AG04450 (cell line): Measurements from ENCODE around the gene LMO3. TPM values are rescaled to one million over a fixed set of nuclear protein-coding genes. Genes with fewer than 3 reads are reported as not detected.
"Not testable (repeated sequence)": the region's sequence is repeated elsewhere in the genome, so short reads cannot be mapped to it uniquely, and the experiment has no call there.

Experiments used
- CTCF ChIA-PET: fragments of 300-600, 350-600 bp; formaldehyde crosslinking; extraction: SDS; loops from one replicate; lab custom pipeline; 2022; ENCODE audit warnings: antibody characterized with exemption, inconsistent platforms; lab: Charles Lee
- POLR2A ChIA-PET: fragments of 350-600 bp; formaldehyde crosslinking; extraction: SDS; loops from one replicate; lab custom pipeline; 2021; ENCODE audit warnings: antibody characterized with exemption, inconsistent platforms; lab: Yijun Ruan, JAX
- DNase-seq: peaks from one replicate; pipeline ENCODE4 v3.0.0-alpha.2; 2011; ENCODE audit warnings: low read depth, low spot score
- H3K27ac ChIP-seq: one replicate; pipeline ENCODE4 v1.5.1; 2012; ENCODE audit warnings: low read depth, low read length, control low read depth
- H3K27me3 ChIP-seq: one replicate; pipeline ENCODE4 v1.6.0; 2012; ENCODE audit warnings: low read length; ENCODE audit not compliant: control insufficient read depth, insufficient read depth
- H3K4me3 ChIP-seq: 2 replicates; pipeline ENCODE4 v1.5.1; 2011; ENCODE audit warnings: mild to moderate bottlenecking, low read depth, low read length, control low read depth
- H3K9me3 ChIP-seq: 2 replicates; pipeline ENCODE4 v1.5.1; 2012; ENCODE audit warnings: low read length; ENCODE audit not compliant: control insufficient read depth, insufficient read depth
- polyA plus RNA-seq: library from polyadenylated mRNA; depleted of rRNA; stranded (reverse); fragments of >200 nt; gene quantifications from 2 replicates; pipeline ENCODE4 v1.2.3, GENCODE V29; 2011
- TF ChIP-seq, protein P1 (sequence below): IDR thresholded peaks from 2 replicates; pipeline ENCODE4 v1.5.1; 2011; ENCODE audit warnings: low read depth, low read length, control low read depth, inconsistent platforms

Gene LMO3
- polyA plus RNA-seq, 1 experiment, result 2.0 TPM

DNA sequence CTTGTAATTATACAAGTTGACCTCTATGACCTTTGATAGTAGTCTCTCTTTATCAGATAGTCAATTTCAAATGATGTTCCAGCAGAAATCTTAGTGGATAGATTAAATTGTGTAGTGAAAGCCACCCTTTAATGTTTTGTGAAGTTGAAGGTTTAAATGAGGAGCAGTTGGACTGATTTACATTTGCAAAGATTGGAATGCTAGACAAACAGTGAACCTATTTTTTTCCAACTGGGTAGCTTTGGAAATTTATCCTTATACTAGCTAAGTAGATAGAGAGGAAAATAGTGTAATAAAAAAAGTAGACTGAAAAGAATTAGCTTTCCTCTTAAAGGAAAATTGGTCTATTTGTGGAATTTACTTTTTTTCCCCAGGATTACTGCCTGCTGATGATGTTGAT lies 53.7 kb downstream of the LMO3 start:
- H3K27ac ChIP-seq, result no peak overlapping the region
- ChIA-PET CTCF (no interaction called here), POLR2A (no interaction called here)
- TF ChIP-seq, protein P1, sequence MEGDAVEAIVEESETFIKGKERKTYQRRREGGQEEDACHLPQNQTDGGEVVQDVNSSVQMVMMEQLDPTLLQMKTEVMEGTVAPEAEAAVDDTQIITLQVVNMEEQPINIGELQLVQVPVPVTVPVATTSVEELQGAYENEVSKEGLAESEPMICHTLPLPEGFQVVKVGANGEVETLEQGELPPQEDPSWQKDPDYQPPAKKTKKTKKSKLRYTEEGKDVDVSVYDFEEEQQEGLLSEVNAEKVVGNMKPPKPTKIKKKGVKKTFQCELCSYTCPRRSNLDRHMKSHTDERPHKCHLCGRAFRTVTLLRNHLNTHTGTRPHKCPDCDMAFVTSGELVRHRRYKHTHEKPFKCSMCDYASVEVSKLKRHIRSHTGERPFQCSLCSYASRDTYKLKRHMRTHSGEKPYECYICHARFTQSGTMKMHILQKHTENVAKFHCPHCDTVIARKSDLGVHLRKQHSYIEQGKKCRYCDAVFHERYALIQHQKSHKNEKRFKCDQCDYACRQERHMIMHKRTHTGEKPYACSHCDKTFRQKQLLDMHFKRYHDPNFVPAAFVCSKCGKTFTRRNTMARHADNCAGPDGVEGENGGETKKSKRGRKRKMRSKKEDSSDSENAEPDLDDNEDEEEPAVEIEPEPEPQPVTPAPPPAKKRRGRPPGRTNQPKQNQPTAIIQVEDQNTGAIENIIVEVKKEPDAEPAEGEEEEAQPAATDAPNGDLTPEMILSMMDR, result no peak
- H3K4me3 ChIP-seq, result no peak overlapping the region
- H3K27me3 ChIP-seq, result no peaks in the 10 kb centered on the region
- H3K9me3 ChIP-seq, result no peaks in the 10 kb centered on the region; the same call in 1 of the 2 replicates
- no peak for DNase-seq

DNA sequence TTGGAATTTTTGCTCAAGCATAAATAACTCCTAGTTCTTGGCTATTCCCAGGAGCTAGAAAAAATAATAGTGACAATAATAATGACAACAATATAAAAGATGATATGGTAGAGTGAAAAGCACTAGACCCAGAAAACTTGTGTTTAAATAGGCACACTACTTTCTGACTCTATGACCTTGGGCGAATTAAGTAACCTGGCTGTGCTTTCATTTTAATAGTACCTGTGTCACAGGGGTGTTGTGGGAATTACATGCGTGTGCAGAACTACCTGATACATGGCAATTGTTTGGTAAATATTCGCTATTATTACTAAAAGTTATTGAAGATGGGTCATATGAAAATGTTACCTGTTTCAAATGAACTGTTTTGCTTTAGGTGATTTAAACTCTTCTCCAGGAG lies 60.1 kb downstream of the LMO3 start:
- H3K9me3 ChIP-seq, result no peaks in the 10 kb centered on the region
- no peak overlapping the region for H3K27ac ChIP-seq
- no peak overlapping the region for H3K4me3 ChIP-seq
- ChIA-PET POLR2A (no interaction called here), CTCF (no interaction called here)
- DNase-seq, result no peak
- TF ChIP-seq, protein P1, result no peak
- no peaks in the 10 kb centered on the region for H3K27me3 ChIP-seq

DNA sequence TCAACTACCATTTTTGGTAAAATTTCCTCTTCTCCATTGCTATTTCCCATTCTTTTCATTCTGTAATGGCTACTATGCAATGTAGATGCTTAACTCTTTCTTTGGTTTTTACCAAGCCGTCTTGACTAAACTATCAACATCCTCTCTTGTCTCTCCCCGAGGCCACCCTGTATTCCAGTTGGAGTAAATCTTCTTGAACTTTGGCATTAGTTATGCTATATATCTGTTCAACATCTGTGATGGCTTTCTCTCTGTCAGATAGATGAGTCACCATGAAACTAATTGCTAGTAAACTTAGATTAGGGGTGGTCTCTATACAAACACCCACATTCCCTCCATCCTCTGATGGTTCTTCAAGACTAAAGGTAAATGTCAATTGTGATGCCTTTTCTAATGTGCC lies 63.4 kb downstream of the LMO3 start:
- DNase-seq, result no peak
- Histone ChIP-seq H3K27ac (no peak overlapping the region), H3K27me3 (no peaks in the 10 kb centered on the region), H3K4me3 (no peak overlapping the region), H3K9me3 (no peaks in the 10 kb centered on the region)
- TF ChIP-seq, protein P1, result no peak
- ChIA-PET CTCF (no interaction called here), POLR2A (interaction anchor here (0.6 kb wide), 1 partner anchor 14 kb away, joined by 3 read pairs; no protein-coding TSS in a partner anchor)

DNA sequence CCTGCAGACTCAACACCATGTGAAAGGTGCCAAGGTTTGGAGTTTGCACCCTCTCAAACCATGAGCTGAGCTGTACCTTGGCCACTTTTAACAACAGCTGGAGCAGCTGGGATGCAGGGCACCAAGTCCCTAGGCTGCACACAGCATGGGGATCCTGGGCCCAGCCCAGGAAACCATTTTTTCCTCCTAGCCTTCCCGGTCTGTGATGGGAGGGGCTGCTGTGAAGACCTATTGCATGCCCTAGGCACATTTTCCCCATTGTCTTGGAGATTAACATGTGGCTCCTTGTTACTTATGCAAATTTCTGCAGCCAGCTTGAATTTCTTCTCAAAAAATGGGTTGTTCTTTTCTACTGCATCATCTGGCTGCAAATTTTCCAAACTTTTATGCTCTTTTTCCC lies 68.3 kb downstream of the LMO3 start:
- CTCF ChIA-PET, DNase-seq, H3K4me3 ChIP-seq, H3K9me3 ChIP-seq, H3K27ac ChIP-seq, H3K27me3 ChIP-seq, POLR2A ChIA-PET: not testable (repeated sequence)

DNA sequence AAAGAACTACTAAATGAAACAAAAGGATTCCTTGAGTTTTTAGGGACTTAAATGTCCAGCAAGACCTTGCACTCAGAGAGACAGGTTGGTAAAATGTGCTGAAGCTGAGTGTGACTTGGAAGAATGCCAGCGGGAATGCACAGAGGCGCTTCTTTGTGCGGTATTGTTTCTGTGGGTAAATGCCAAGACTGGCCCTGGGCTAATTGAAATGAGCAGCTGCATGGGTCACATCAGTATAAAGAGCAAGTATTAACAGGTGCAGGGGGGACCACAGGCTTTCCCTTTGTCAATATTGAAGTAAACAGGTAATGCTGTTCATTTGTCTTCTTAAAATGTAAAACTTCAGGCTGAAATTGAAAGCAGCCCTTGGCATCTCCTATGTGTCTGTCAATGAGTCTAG lies 74.3 kb downstream of the LMO3 start:
- Histone ChIP-seq H3K27ac (no peak overlapping the region), H3K27me3 (no peaks in the 10 kb centered on the region), H3K4me3 (no peak overlapping the region), H3K9me3 (no peaks in the 10 kb centered on the region)
- no peak for DNase-seq
- ChIA-PET POLR2A (no interaction called here), CTCF (no interaction called here)
- TF ChIP-seq, protein P1, result no peak
